H1 (cell line): ENCODE data around the gene KCNJ16. TPM values are rescaled to one million over a fixed set of nuclear protein-coding genes. Genes with fewer than 3 reads are reported as not detected.

Experiments
- CTCF ChIA-PET: fragments of 300-600 bp; sonication (Branson Sonifier 250); formaldehyde crosslinking; loops from one replicate; lab custom pipeline; 2021; ENCODE audit not compliant: partially characterized antibody; lab: Charles Lee
- POLR2A ChIA-PET: fragments of 300-600 bp; sonication (Branson Sonifier 250); formaldehyde crosslinking; loops from one replicate; lab custom pipeline; 2021; ENCODE audit warnings: inconsistent platforms; ENCODE audit not compliant: partially characterized antibody; lab: Charles Lee
- DNase-seq, 2 experiments: peaks; one replicate each; pipeline versions ENCODE4 v3.0.0 to v3.0.0-alpha.2; 2010 to 2022; ENCODE audit warnings: low spot score in 2 of 2, low read depth in 1 of 2, mixed read lengths in 1 of 2
- FAIRE-seq: peaks from 2 replicates; lab custom pipeline; 2011; peaks lifted over from hg19 to GRCh38; lab: Jason Lieb, UNC
- H2AFZ ChIP-seq: 2 replicates; pipeline ENCODE4 v1.8.1; 2012; ENCODE audit warnings: low read length, inconsistent platforms
- H2AK5ac ChIP-seq: 2 replicates; pipeline ENCODE4 v1.6.1; 2013; ENCODE audit warnings: low read depth, low read length
- H2BK120ac ChIP-seq: replicated peaks from 2 replicates; pipeline ENCODE3; 2013; ENCODE audit warnings: low read depth, low read length, inconsistent platforms
- H2BK12ac ChIP-seq: 2 replicates; pipeline ENCODE4 v1.6.1; 2013; ENCODE audit warnings: low read depth, low read length
- H2BK15ac ChIP-seq: 2 replicates; pipeline ENCODE4 v1.6.1; 2013; ENCODE audit warnings: low read length
- H2BK20ac ChIP-seq: 2 replicates; pipeline ENCODE4 v1.6.1; 2013; ENCODE audit warnings: low read length
- H2BK5ac ChIP-seq: 2 replicates; pipeline ENCODE4 v1.6.1; 2013; ENCODE audit warnings: low read depth, low read length
- H3K14ac ChIP-seq: 2 replicates; pipeline ENCODE4 v1.6.1; 2013; ENCODE audit warnings: inconsistent platforms; ENCODE audit not compliant: insufficient read length
- H3K18ac ChIP-seq: 2 replicates; pipeline ENCODE4 v1.6.1; 2013; ENCODE audit warnings: low read length; ENCODE audit errors: extremely low read depth
- H3K23ac ChIP-seq: 2 replicates; pipeline ENCODE4 v1.6.1; 2013; ENCODE audit warnings: inconsistent platforms; ENCODE audit not compliant: insufficient read length
- H3K23me2 ChIP-seq: 2 replicates; pipeline ENCODE4 v1.6.1; 2013; ENCODE audit warnings: low read depth, low read length
- H3K27ac ChIP-seq: 2 replicates; pipeline ENCODE4 v1.6.1; 2011; ENCODE audit warnings: low read depth, low read length, inconsistent platforms
- H3K27me3 ChIP-seq, 4 experiments: replicated peaks in 1 of 4; 1 replicate in 1 of 4; 2 replicates in 3 of 4; pipeline versions ENCODE4 v1.6.1 to v1.8.1; 2011 to 2013; ENCODE audit warnings: low read length in 3 of 4, mild to moderate bottlenecking in 3 of 4, inconsistent platforms in 2 of 4, mixed read lengths in 2 of 4, moderate library complexity in 1 of 4; ENCODE audit not compliant: control insufficient read depth in 3 of 4, insufficient read depth in 3 of 4; ENCODE audit errors: extremely low read depth in 1 of 4
- H3K36me3 ChIP-seq, 4 experiments: 2 replicates each; pipeline versions ENCODE4 v1.6.1 to v1.8.1; 2011 to 2013; ENCODE audit warnings: mild to moderate bottlenecking in 4 of 4, low read length in 3 of 4, moderate library complexity in 2 of 4, control low read depth in 1 of 4, inconsistent platforms in 1 of 4; ENCODE audit not compliant: insufficient read depth in 4 of 4, control insufficient read depth in 2 of 4
- H3K4ac ChIP-seq: replicated peaks from 2 replicates; pipeline ENCODE3; 2013; ENCODE audit warnings: low read length, low read depth, mixed read lengths, inconsistent platforms; ENCODE audit not compliant: insufficient read length
- H3K4me1 ChIP-seq, 4 experiments: replicated peaks in 1 of 4; 1 replicate in 1 of 4; 2 replicates in 3 of 4; pipeline versions ENCODE4 v1.6.1 to v1.8.1; 2011 to 2013; ENCODE audit warnings: low read length in 3 of 4, inconsistent platforms in 2 of 4, mixed read lengths in 1 of 4; ENCODE audit not compliant: insufficient read depth in 4 of 4, control insufficient read depth in 3 of 4
- H3K4me2 ChIP-seq, 2 experiments: 2 replicates each; pipeline versions ENCODE4 v1.6.1 to v1.8.1; 2011 to 2013; ENCODE audit warnings: low read depth in 2 of 2, low read length in 2 of 2, control low read depth in 1 of 2, inconsistent platforms in 1 of 2, mild to moderate bottlenecking in 1 of 2; ENCODE audit not compliant: insufficient read depth in 1 of 2
- H3K4me3 ChIP-seq, 4 experiments: fragments of 200-600, 300-600 bp in 1 of 4; sonication (generic), shearing (Covaris generic), sonication (Bioruptor Twin) in 1 of 4; 2 replicates each; pipeline versions ENCODE4 v1.5.1 to v1.8.1; 2011 to 2016; ENCODE audit warnings: low read length in 4 of 4, low read depth in 3 of 4, control low read depth in 2 of 4, inconsistent platforms in 2 of 4, mild to moderate bottlenecking in 2 of 4, mixed read lengths in 1 of 4, moderate library complexity in 1 of 4; ENCODE audit not compliant: insufficient read depth in 2 of 4; ENCODE audit errors: extremely low read depth in 1 of 4
- H3K56ac ChIP-seq: replicated peaks from 2 replicates; pipeline ENCODE3; 2013; ENCODE audit warnings: low read depth, mild to moderate bottlenecking, mixed read lengths, low read length, inconsistent platforms; ENCODE audit not compliant: insufficient read length
- H3K79me1 ChIP-seq: 2 replicates; pipeline ENCODE4 v1.6.1; 2013; ENCODE audit warnings: low read depth, low read length, control low read depth
- H3K79me2 ChIP-seq, 2 experiments: 2 replicates each; pipeline versions ENCODE4 v1.6.1 to v1.8.1; 2012 to 2013; ENCODE audit warnings: low read length in 2 of 2, mild to moderate bottlenecking in 2 of 2, inconsistent platforms in 1 of 2; ENCODE audit not compliant: insufficient read depth in 2 of 2, control insufficient read depth in 1 of 2
- H3K9ac ChIP-seq, 4 experiments: replicated peaks in 1 of 4; 1 replicate in 1 of 4; 2 replicates in 3 of 4; pipeline versions ENCODE4 v1.6.1 to v1.8.1; 2011 to 2013; ENCODE audit warnings: low read depth in 3 of 4, low read length in 3 of 4, control low read depth in 2 of 4, mild to moderate bottlenecking in 2 of 4, moderate library complexity in 2 of 4, inconsistent platforms in 1 of 4; ENCODE audit errors: extremely low read depth in 1 of 4
- H3K9me3 ChIP-seq, 2 experiments: 2 replicates each; pipeline versions ENCODE4 v1.6.1 to v1.8.1; 2012 to 2013; ENCODE audit warnings: mild to moderate bottlenecking in 2 of 2, moderate library complexity in 2 of 2, control low read depth in 1 of 2, inconsistent platforms in 1 of 2, low read depth in 1 of 2, low read length in 1 of 2, mixed read lengths in 1 of 2; ENCODE audit not compliant: insufficient read depth in 2 of 2
- H4K20me1 ChIP-seq, 2 experiments: replicated peaks in 1 of 2; 2 replicates each; pipeline versions ENCODE3 to v1.8.1; 2011 to 2013; ENCODE audit warnings: inconsistent platforms in 2 of 2, low read length in 2 of 2, mild to moderate bottlenecking in 1 of 2; ENCODE audit not compliant: insufficient read depth in 2 of 2, control insufficient read depth in 1 of 2
- H4K5ac ChIP-seq: 2 replicates; pipeline ENCODE4 v1.6.1; 2013; ENCODE audit warnings: low read length, low read depth, mixed read lengths, inconsistent platforms; ENCODE audit not compliant: insufficient read length
- H4K8ac ChIP-seq: 2 replicates; pipeline ENCODE4 v1.8.0; 2013; ENCODE audit warnings: mild to moderate bottlenecking, moderate library complexity, low read length, inconsistent platforms; ENCODE audit not compliant: insufficient read depth; ENCODE audit errors: extremely low read depth
- H4K91ac ChIP-seq: replicated peaks from 2 replicates; pipeline ENCODE3; 2013; ENCODE audit warnings: low read length, mixed read lengths, inconsistent platforms; ENCODE audit not compliant: insufficient read length
- HDAC2 ChIP-seq, 2 experiments: fragments of 300-600 bp in 1 of 2; sonication (generic) in 1 of 2; IDR thresholded peaks; 2 replicates each; pipeline ENCODE4 v1.6.1; 2011 to 2012; ENCODE audit warnings: low read depth in 2 of 2, low read length in 2 of 2, mild to moderate bottlenecking in 2 of 2, moderate library complexity in 2 of 2, borderline replicate concordance in 1 of 2, inconsistent platforms in 1 of 2
- JUND ChIP-seq: IDR thresholded peaks from 2 replicates; pipeline ENCODE4 v1.6.1; 2011; ENCODE audit warnings: mild to moderate bottlenecking, improper control_type of control experiment, low read length
- KDM1A ChIP-seq: fragments of 200-600, 300-600 bp; sonication (generic); IDR thresholded peaks from 2 replicates; pipeline ENCODE4 v1.7.1; 2016; ENCODE audit warnings: mild to moderate bottlenecking, low read length, borderline replicate concordance
- KDM4A ChIP-seq: IDR thresholded peaks from one replicate; pipeline ENCODE4 v1.7.1; 2012; ENCODE audit warnings: low read depth, mild to moderate bottlenecking, moderate library complexity, low read length, inconsistent platforms; ENCODE audit not compliant: severe bottlenecking
- NANOG ChIP-seq: IDR thresholded peaks from 2 replicates; pipeline ENCODE4 v1.6.1; 2011; ENCODE audit warnings: low read length, low read depth, mild to moderate bottlenecking, inconsistent platforms; ENCODE audit not compliant: insufficient read depth, poor library complexity, severe bottlenecking
- PHF8 ChIP-seq: fragments of 200-600 bp; sonication (generic); conservative IDR thresholded peaks from 2 replicates; pipeline ENCODE4 v1.7.1; 2012; ENCODE audit warnings: low read depth, mild to moderate bottlenecking, inconsistent platforms, low read length, moderate library complexity
- POU5F1 ChIP-seq: IDR thresholded peaks from 2 replicates; pipeline ENCODE4 v1.6.1; 2011; ENCODE audit warnings: low read depth, mild to moderate bottlenecking, low read length, moderate library complexity
- RFX5 ChIP-seq: IDR thresholded peaks from 2 replicates; pipeline ENCODE4 v1.6.1; 2011; ENCODE audit warnings: low read depth, low read length, improper control_type of control experiment, borderline replicate concordance
- RNF2 ChIP-seq: fragments of 200-900, 300-1000 bp; sonication (generic); IDR thresholded peaks from 2 replicates; pipeline ENCODE4 v1.7.1; 2016; ENCODE audit warnings: borderline replicate concordance, low read depth, mild to moderate bottlenecking, antibody characterized with exemption, low read length; ENCODE audit not compliant: poor library complexity, severe bottlenecking; ENCODE audit errors: missing control alignments
- SP1 ChIP-seq: IDR thresholded peaks from 2 replicates; pipeline ENCODE4 v1.6.1; 2011; ENCODE audit warnings: low read depth, low read length
- TAF7 ChIP-seq: optimal IDR thresholded peaks from 2 replicates; pipeline ENCODE3; 2011; ENCODE audit warnings: low read depth, mild to moderate bottlenecking, inconsistent platforms, low read length, moderate library complexity, borderline replicate concordance
- WGBS, 2 experiments: shearing (Covaris generic) in 1 of 2; methylation state at CpG; one replicate each; pipeline versions ENCODE4 v1.1.6 to v1.1.7; 2013 to 2015; ENCODE audit warnings: low lambda C conversion rate in 2 of 2, mixed read lengths in 2 of 2, inconsistent platforms in 1 of 2, low coverage in 1 of 2, missing lambda C conversion rate in 1 of 2; ENCODE audit not compliant: insufficient replicate concordance in 2 of 2, insufficient coverage in 1 of 2, insufficient read length in 1 of 2; ENCODE audit errors: extremely low coverage in 1 of 2, missing lambda C conversion rate in 1 of 2; 5-methylcytosine and 5-hydroxymethylcytosine counted together
- polyA plus RNA-seq, 7 experiments: library from polyadenylated mRNA; depleted of rRNA in 3 of 7; stranded (reverse) in 5 of 7; unstranded in 2 of 7; fragments of >200 nt in 5 of 7; fragments of 200-250 nt in 2 of 7; gene quantifications; 1 replicate in 5 of 7; 2 replicates in 1 of 7; 4 replicates in 1 of 7; pipeline versions ENCODE4 v1.2.1 to v1.2.3, GENCODE V29; 2011 to 2013; ENCODE audit warnings: missing spikeins in 2 of 7, mixed read lengths in 2 of 7
- total RNA-seq: library from RNA; stranded (reverse); fragmentation: NEBNext Ultra II Directional; extraction: Animal tissue kit (Norgen Biotek cat#: 25700); gene quantifications from 2 replicates; pipeline ENCODE4 v1.2.1, GENCODE V29; 2021
- TF ChIP-seq, protein P1 (sequence below): IDR thresholded peaks from 2 replicates; pipeline ENCODE4 v1.6.1; 2011; ENCODE audit warnings: low read length, improper control_type of control experiment

KCNJ16 gene
- total and polyA plus RNA-seq, 2 of the 8 experiments (the other 6 are each of a cell fraction or from before 2014, with no cell fraction given) = not detected

GRCh38 chr17:70041540-70041939 lies 33.5 kb upstream of the KCNJ16 start:
- no peaks in the 10 kb centered on the region for H3K79me2 ChIP-seq
- H3K4me1 ChIP-seq = no peaks in the 10 kb centered on the region
- H4K8ac ChIP-seq = no peak overlapping the region
- no peaks in the 10 kb centered on the region for H3K36me3 ChIP-seq
- H3K9ac ChIP-seq = no peak overlapping the region
- no peak overlapping the region for H2BK120ac ChIP-seq
- WGBS, 2 experiments = 94% methylated on average over 6 of the region's 6 CpGs; no CpG with 5 or more reads in 1 of the 2 experiments
- H4K5ac ChIP-seq = no peak overlapping the region
- no peak for FAIRE-seq
- H2AFZ ChIP-seq = no peak overlapping the region
- H3K27ac ChIP-seq = no peak overlapping the region
- no peak overlapping the region for H3K4me2 ChIP-seq
- no peak overlapping the region for H3K4me3 ChIP-seq
- no peak for TF ChIP-seq NANOG
- no peak for TF ChIP-seq JUND
- no peak for TF ChIP-seq RNF2
- no peak for TF ChIP-seq HDAC2 (IDR thresholded peaks at IDR 0.05; ENCODE audit: borderline replicate concordance in 1 of 2, low read depth in 2 of 2, low read length in 2 of 2)
- TF ChIP-seq PHF8 = no peak
- no peak for TF ChIP-seq TAF7
- TF ChIP-seq KDM4A = no peak
- no peak for TF ChIP-seq KDM1A
- TF ChIP-seq POU5F1 = no peak
- no peak for TF ChIP-seq RFX5
- TF ChIP-seq, protein P1, sequence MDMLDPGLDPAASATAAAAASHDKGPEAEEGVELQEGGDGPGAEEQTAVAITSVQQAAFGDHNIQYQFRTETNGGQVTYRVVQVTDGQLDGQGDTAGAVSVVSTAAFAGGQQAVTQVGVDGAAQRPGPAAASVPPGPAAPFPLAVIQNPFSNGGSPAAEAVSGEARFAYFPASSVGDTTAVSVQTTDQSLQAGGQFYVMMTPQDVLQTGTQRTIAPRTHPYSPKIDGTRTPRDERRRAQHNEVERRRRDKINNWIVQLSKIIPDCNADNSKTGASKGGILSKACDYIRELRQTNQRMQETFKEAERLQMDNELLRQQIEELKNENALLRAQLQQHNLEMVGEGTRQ = no peak
- no peak for TF ChIP-seq SP1
- no peak overlapping the region for H2BK12ac ChIP-seq
- no peak overlapping the region for H3K4ac ChIP-seq
- H2BK5ac ChIP-seq = no peak overlapping the region
- no peaks in the 10 kb centered on the region for H4K20me1 ChIP-seq
- no peak overlapping the region for H3K18ac ChIP-seq
- H3K79me1 ChIP-seq = no peaks in the 10 kb centered on the region
- H2BK15ac ChIP-seq = no peak overlapping the region
- no peaks in the 10 kb centered on the region for H3K9me3 ChIP-seq
- H3K27me3 ChIP-seq = no peaks in the 10 kb centered on the region
- H3K56ac ChIP-seq = no peak overlapping the region
- H3K23me2 ChIP-seq = no peaks in the 10 kb centered on the region
- no peak overlapping the region for H3K23ac ChIP-seq
- H2AK5ac ChIP-seq = no peak overlapping the region
- CTCF ChIA-PET = no interaction called here
- no peak overlapping the region for H3K14ac ChIP-seq
- POLR2A ChIA-PET = no interaction called here
- no peak overlapping the region for H2BK20ac ChIP-seq
- DNase-seq = no peak
- H4K91ac ChIP-seq = no peak overlapping the region
